A549 treated with GW870086 at 1 μM for 4 hours (cell line): ENCODE data around the gene DAB2IP. TPM values are rescaled to one million over a fixed set of nuclear protein-coding genes. Genes with fewer than 3 reads are reported as not detected.

Experiments
- total RNA-seq: library from RNA; stranded (reverse); fragments of 200-300 nt; extraction: Qiagen RNA extraction; gene quantifications from 5 replicates; pipeline ENCODE4 v1.2.3, GENCODE V29; 2022; ENCODE audit warnings: low read depth

Gene DAB2IP
- total RNA-seq = 11.1 to 14.8 TPM (median 11.7 TPM) in 5 replicates

DNA sequence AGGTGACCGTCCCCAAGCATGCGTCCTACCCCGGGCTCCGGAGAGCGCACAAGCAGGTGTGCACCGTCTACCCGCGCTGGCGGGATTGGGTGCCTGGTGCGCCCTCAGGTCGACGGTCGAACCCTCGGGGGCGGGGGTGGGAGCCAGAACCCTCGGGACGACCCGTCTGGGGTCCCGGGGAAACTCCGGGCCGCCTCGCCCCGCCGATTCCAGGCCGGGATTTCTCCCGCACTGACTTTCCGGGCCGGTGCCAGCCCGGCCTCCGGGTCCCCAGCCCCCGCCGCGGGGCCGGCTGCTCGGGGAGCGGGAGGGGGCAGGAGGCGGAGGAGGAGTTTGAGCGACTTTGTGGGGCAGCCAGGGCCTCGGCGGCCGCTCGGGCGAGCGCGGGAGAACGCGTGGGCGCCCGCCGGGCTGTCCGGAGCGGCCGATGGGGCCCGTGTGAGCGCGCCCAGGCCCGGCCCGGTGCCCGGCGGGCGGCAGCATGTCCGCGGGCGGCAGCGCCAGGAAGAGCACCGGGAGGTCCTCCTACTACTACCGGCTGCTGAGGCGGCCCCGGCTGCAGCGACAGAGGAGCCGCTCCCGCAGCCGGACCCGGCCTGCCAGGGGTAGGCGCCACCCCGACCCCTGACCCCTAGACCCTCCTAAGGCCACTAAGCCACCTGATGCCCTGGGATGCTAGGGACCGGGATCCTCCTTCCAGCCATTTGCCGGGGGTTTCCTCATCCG lies at the start of gene DAB2IP:
Gene DAB2IP (plus strand): TSS at position 340 of the 726 bp plus-strand sequence. CDS start 142 bp downstream, at position 482.

Other genes starting within 250 kb of the DAB2IP start
- gene GGTA1, start 151.8 kb upstream of the DAB2IP start, total RNA-seq = not detected in 5 replicates